GM23338 (cell line): Measurements from ENCODE around the gene DGKG. TPM values are rescaled to one million over a fixed set of nuclear protein-coding genes. Genes with fewer than 3 reads are reported as not detected.

Source experiments
- ATAC-seq: fragments of 200-7000 bp; cut with Tn5 transposase; 3 replicates; pipeline ENCODE4 v1.9.1; 2020
- DNase-seq: peaks from one replicate; pipeline ENCODE4 v3.0.0-alpha.2; 2015; ENCODE audit warnings: low spot score
- H2AFZ ChIP-seq: fragments of 200-600 bp; sonication (generic); 2 replicates; pipeline ENCODE4 v1.8.0; 2016; ENCODE audit warnings: antibody characterized with exemption, mild to moderate bottlenecking, moderate library complexity
- H3F3A ChIP-seq: fragments of 200-600 bp; sonication (generic); replicated peaks from 2 replicates; pipeline ENCODE4 v1.8.0; 2017; ENCODE audit warnings: antibody characterized with exemption, mixed run types, low read depth
- H3K27ac ChIP-seq: fragments of 200-600 bp; sonication (generic); 2 replicates; pipeline ENCODE4 v1.6.1; 2016; ENCODE audit warnings: low read depth
- H3K27me3 ChIP-seq: fragments of 200-600 bp; sonication (generic); 2 replicates; pipeline ENCODE4 v1.8.0; 2016; ENCODE audit warnings: mild to moderate bottlenecking, mixed run types, moderate library complexity; ENCODE audit not compliant: insufficient read depth
- H3K36me3 ChIP-seq: fragments of 200-600 bp; sonication (generic); 2 replicates; pipeline ENCODE4 v1.8.0; 2016; ENCODE audit warnings: mild to moderate bottlenecking; ENCODE audit not compliant: insufficient read depth
- H3K4me1 ChIP-seq: fragments of 200-600 bp; sonication (generic); 2 replicates; pipeline ENCODE4 v1.8.0; 2016; ENCODE audit warnings: mild to moderate bottlenecking, moderate library complexity; ENCODE audit not compliant: insufficient read depth
- H3K4me2 ChIP-seq: fragments of 200-600 bp; sonication (generic); 2 replicates; pipeline ENCODE4 v1.7.1; 2017; ENCODE audit warnings: mixed run types
- H3K4me3 ChIP-seq: fragments of 200-600 bp; sonication (generic); 2 replicates; pipeline ENCODE4 v1.6.1; 2016; ENCODE audit warnings: mixed run types
- H3K79me2 ChIP-seq: fragments of 200-600 bp; sonication (generic); replicated peaks from 2 replicates; pipeline ENCODE4 v1.8.0; 2017; ENCODE audit warnings: mild to moderate bottlenecking; ENCODE audit not compliant: insufficient read depth
- H3K9me2 ChIP-seq: fragments of 200-600 bp; sonication (generic); 2 replicates; pipeline ENCODE4 v1.8.0; 2017; ENCODE audit not compliant: insufficient read depth
- H4K20me1 ChIP-seq: fragments of 200-600 bp; sonication (generic); replicated peaks from 2 replicates; pipeline ENCODE4 v1.8.0; 2017; ENCODE audit warnings: mild to moderate bottlenecking; ENCODE audit not compliant: insufficient read depth
- H3K27ac Mint-ChIP-seq: 2 replicates; pipeline ENCODE4 v1.8.0; 2020; ENCODE audit warnings: inconsistent platforms, mild to moderate bottlenecking, moderate library complexity, mixed read lengths
- H3K27me3 Mint-ChIP-seq: 3 replicates; pipeline ENCODE4 v1.8.0; 2022; ENCODE audit warnings: low read depth, mild to moderate bottlenecking, moderate library complexity, mixed read lengths, inconsistent platforms; ENCODE audit not compliant: insufficient read depth, poor library complexity
- H3K36me3 Mint-ChIP-seq: 3 replicates; pipeline ENCODE4 v1.8.0; 2021; ENCODE audit warnings: low read depth, mild to moderate bottlenecking, inconsistent platforms, moderate library complexity, mixed read lengths
- H3K4me1 Mint-ChIP-seq: 3 replicates; pipeline ENCODE4 v1.8.0; 2020; ENCODE audit warnings: mild to moderate bottlenecking, inconsistent platforms, mixed read lengths
- H3K4me3 Mint-ChIP-seq: 3 replicates; pipeline ENCODE4 v1.8.0; 2021; ENCODE audit warnings: moderate library complexity, mild to moderate bottlenecking, inconsistent platforms, mixed read lengths
- H3K9me3 Mint-ChIP-seq: 3 replicates; pipeline ENCODE4 v1.8.0; 2020; ENCODE audit warnings: moderate library complexity, mild to moderate bottlenecking, inconsistent platforms, mixed read lengths
- CREB1 ChIP-seq: fragments of 250-450 bp; sonication (Bioruptor Pico); IDR thresholded peaks from 2 replicates; pipeline ENCODE4 v1.5.0; 2020; ENCODE audit warnings: low read depth, mild to moderate bottlenecking, moderate library complexity
- EZH2phosphoT487 ChIP-seq: fragments of 200-600 bp; sonication (generic); IDR thresholded peaks from one replicate; pipeline ENCODE4 v1.8.1; 2018; ENCODE audit warnings: antibody characterized with exemption; ENCODE audit not compliant: unreplicated experiment
- JUNB ChIP-seq: IDR thresholded peaks from one replicate; pipeline ENCODE4 v1.6.1; 2016; ENCODE audit warnings: antibody characterized with exemption; ENCODE audit not compliant: unreplicated experiment
- REST ChIP-seq: IDR thresholded peaks from one replicate; pipeline ENCODE4 v1.6.1; 2018; ENCODE audit warnings: antibody characterized with exemption; ENCODE audit not compliant: unreplicated experiment
- STAT1 ChIP-seq: IDR thresholded peaks from one replicate; pipeline ENCODE4 v1.6.1; 2016; ENCODE audit warnings: antibody characterized with exemption; ENCODE audit not compliant: unreplicated experiment
- polyA plus RNA-seq: library from polyadenylated mRNA; unstranded; fragments of >200 nt; fragmentation: Nextera tagmentation; extraction: Ambion mirVana; gene quantifications from 2 replicates; pipeline ENCODE4 v1.2.1, GENCODE V29; 2016
- total RNA-seq: library from RNA; depleted of rRNA; stranded (reverse); fragments of >200 nt; shearing (Covaris generic); gene quantifications from 2 replicates; pipeline ENCODE4 v1.2.3, GENCODE V29; 2014
- TF ChIP-seq, protein P1 (sequence below): fragments of 250-450 bp; sonication (Bioruptor Pico); IDR thresholded peaks from 2 replicates; pipeline ENCODE4 v1.5.0; 2020; ENCODE audit warnings: mild to moderate bottlenecking, moderate library complexity

DGKG gene
- total and polyA plus RNA-seq, 2 experiments from 2014 or later: 0.14 to 0.31 TPM

- Mint-ChIP-seq H3K4me1 (no peaks in the 10 kb centered on the region), H3K4me3 (no peak overlapping the region), H3K36me3 (no peaks in the 10 kb centered on the region), H3K27ac (no peak overlapping the region), H3K27me3 (peaks cover 1% of the 10 kb centered on the region), H3K9me3 (no peaks in the 10 kb centered on the region)
- ATAC-seq (no peak), DNase-seq (no peak)
- no peaks in the 10 kb centered on the region for H3F3A ChIP-seq
- H4K20me1 ChIP-seq: no peaks in the 10 kb centered on the region
- H3K4me3 ChIP-seq: no peak overlapping the region
- H3K9me2 ChIP-seq: no peaks in the 10 kb centered on the region
- H3K79me2 ChIP-seq: no peaks in the 10 kb centered on the region
- H3K27ac ChIP-seq: no peak overlapping the region
- no peaks in the 10 kb centered on the region for H3K27me3 ChIP-seq
- no peaks in the 10 kb centered on the region for H3K36me3 ChIP-seq
- H3K4me2 ChIP-seq: no peak overlapping the region
- no peak overlapping the region for H2AFZ ChIP-seq
- no peak for TF ChIP-seq JUNB
- TF ChIP-seq, protein P1, sequence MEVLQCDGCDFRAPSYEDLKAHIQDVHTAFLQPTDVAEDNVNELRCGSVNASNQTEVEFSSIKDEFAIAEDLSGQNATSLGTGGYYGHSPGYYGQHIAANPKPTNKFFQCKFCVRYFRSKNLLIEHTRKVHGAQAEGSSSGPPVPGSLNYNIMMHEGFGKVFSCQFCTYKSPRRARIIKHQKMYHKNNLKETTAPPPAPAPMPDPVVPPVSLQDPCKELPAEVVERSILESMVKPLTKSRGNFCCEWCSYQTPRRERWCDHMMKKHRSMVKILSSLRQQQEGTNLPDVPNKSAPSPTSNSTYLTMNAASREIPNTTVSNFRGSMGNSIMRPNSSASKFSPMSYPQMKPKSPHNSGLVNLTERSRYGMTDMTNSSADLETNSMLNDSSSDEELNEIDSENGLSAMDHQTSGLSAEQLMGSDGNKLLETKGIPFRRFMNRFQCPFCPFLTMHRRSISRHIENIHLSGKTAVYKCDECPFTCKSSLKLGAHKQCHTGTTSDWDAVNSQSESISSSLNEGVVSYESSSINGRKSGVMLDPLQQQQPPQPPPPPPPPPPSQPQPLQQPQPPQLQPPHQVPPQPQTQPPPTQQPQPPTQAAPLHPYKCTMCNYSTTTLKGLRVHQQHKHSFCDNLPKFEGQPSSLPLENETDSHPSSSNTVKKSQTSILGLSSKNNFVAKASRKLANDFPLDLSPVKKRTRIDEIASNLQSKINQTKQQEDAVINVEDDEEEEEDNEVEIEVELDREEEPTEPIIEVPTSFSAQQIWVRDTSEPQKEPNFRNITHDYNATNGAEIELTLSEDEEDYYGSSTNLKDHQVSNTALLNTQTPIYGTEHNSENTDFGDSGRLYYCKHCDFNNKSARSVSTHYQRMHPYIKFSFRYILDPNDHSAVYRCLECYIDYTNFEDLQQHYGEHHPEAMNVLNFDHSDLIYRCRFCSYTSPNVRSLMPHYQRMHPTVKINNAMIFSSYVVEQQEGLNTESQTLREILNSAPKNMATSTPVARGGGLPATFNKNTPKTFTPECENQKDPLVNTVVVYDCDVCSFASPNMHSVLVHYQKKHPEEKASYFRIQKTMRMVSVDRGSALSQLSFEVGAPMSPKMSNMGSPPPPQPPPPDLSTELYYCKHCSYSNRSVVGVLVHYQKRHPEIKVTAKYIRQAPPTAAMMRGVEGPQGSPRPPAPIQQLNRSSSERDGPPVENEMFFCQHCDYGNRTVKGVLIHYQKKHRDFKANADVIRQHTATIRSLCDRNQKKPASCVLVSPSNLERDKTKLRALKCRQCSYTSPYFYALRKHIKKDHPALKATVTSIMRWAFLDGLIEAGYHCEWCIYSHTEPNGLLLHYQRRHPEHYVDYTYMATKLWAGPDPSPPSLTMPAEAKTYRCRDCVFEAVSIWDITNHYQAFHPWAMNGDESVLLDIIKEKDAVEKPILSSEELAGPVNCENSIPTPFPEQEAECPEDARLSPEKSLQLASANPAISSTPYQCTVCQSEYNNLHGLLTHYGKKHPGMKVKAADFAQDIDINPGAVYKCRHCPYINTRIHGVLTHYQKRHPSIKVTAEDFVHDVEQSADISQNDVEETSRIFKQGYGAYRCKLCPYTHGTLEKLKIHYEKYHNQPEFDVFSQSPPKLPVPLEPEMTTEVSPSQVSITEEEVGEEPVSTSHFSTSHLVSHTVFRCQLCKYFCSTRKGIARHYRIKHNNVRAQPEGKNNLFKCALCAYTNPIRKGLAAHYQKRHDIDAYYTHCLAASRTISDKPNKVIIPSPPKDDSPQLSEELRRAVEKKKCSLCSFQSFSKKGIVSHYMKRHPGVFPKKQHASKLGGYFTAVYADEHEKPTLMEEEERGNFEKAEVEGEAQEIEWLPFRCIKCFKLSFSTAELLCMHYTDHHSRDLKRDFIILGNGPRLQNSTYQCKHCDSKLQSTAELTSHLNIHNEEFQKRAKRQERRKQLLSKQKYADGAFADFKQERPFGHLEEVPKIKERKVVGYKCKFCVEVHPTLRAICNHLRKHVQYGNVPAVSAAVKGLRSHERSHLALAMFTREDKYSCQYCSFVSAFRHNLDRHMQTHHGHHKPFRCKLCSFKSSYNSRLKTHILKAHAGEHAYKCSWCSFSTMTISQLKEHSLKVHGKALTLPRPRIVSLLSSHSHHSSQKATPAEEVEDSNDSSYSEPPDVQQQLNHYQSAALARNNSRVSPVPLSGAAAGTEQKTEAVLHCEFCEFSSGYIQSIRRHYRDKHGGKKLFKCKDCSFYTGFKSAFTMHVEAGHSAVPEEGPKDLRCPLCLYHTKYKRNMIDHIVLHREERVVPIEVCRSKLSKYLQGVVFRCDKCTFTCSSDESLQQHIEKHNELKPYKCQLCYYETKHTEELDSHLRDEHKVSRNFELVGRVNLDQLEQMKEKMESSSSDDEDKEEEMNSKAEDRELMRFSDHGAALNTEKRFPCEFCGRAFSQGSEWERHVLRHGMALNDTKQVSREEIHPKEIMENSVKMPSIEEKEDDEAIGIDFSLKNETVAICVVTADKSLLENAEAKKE (CRISPR knock-in tag): no peak
- no peak for TF ChIP-seq REST
- TF ChIP-seq STAT1: no peak
- TF ChIP-seq CREB1 (CRISPR knock-in tag): no peak
- TF ChIP-seq EZH2phosphoT487: no peak
- no peaks in the 10 kb centered on the region for H3K4me1 ChIP-seq
These were observed 194.2 kb downstream of the DGKG start for GRCh38 chr3:186167646-186168395.
